Gastroesophageal sphincter (tissue), 4 donors: ENCODE measurements around the gene MED12. TPM values are rescaled to one million over a fixed set of nuclear protein-coding genes. Genes with fewer than 3 reads are reported as not detected.

Experiments used
- ATAC-seq: fragments of 150-250 bp; one replicate; pipeline ENCODE4 v1.9.1; 2016; ENCODE audit warnings: mild to moderate bottlenecking, moderate library complexity
- H3K27ac ChIP-seq, 4 donors: fragments of 200-600 bp; sonication (generic) in 3 of 4; 1 replicate in 3 of 4; 2 replicates in 1 of 4; pipeline ENCODE4 v1.5.1; 2016 to 2019
- H3K27me3 ChIP-seq: fragments of 200-600 bp; sonication (generic); one replicate; pipeline ENCODE4 v1.5.1; 2019
- H3K36me3 ChIP-seq, 2 donors: fragments of 200-600 bp; sonication (generic); one replicate each; pipeline ENCODE4 v1.5.1; 2019; ENCODE audit warnings: control low read depth in 1 of 2
- H3K4me1 ChIP-seq, 3 donors: fragments of 200-600 bp; sonication (generic); 1 replicate in 2 of 3; 2 replicates in 1 of 3; pipeline ENCODE4 v1.5.1; 2016 to 2019; ENCODE audit warnings: control low read depth in 2 of 3
- H3K4me3 ChIP-seq, 2 donors: fragments of 200-600 bp; sonication (generic); one replicate each; pipeline ENCODE4 v1.5.1; 2019; ENCODE audit warnings: mild to moderate bottlenecking in 1 of 2, moderate library complexity in 1 of 2
- H3K9me3 ChIP-seq, 3 donors: fragments of 200-600 bp; sonication (generic); one replicate each; pipeline ENCODE4 v1.5.1; 2017 to 2019; ENCODE audit warnings: control low read depth in 2 of 3
- EP300 ChIP-seq: sonication (generic); formaldehyde crosslinking; IDR thresholded peaks from one replicate; pipeline ENCODE4 v1.6.1; 2017; ENCODE audit warnings: antibody characterized with exemption, mild to moderate bottlenecking
- POLR2A ChIP-seq, 2 donors: fragments of 450-650 bp; IDR thresholded peaks; one replicate each; pipeline ENCODE4 v1.6.1; 2017; ENCODE audit warnings: antibody characterized with exemption in 2 of 2, mild to moderate bottlenecking in 2 of 2, moderate library complexity in 1 of 2
- POLR2AphosphoS5 ChIP-seq: sonication (generic); formaldehyde crosslinking; IDR thresholded peaks from one replicate; pipeline ENCODE4 v1.6.1; 2017; ENCODE audit warnings: antibody characterized with exemption
- WGBS, 2 donors: methylation state at CpG; one replicate each; pipeline ENCODE4 v1.1.5; 2018; ENCODE audit warnings: low coverage in 1 of 2; 5-methylcytosine and 5-hydroxymethylcytosine counted together
- total RNA-seq, 4 donors: library from RNA; depleted of rRNA; stranded (reverse); fragments of >200 nt; gene quantifications; one replicate each; pipeline ENCODE4 v1.1.0, GENCODE V29; 2016
- TF ChIP-seq, protein P1 (sequence below), 4 experiments: fragments of 200-600 bp in 2 of 4; fragments of 450-650 bp in 2 of 4; sonication (generic) in 1 of 4; IDR thresholded peaks; one replicate each; pipeline ENCODE4 v1.5.1; 2017 to 2019; ENCODE audit warnings: antibody characterized with exemption in 4 of 4, mild to moderate bottlenecking in 2 of 4, moderate library complexity in 2 of 4

Gene MED12
- total RNA-seq, 4 donors from 2014 or later: 19.7 to 30.2 (median 26.2) TPM

DNA sequence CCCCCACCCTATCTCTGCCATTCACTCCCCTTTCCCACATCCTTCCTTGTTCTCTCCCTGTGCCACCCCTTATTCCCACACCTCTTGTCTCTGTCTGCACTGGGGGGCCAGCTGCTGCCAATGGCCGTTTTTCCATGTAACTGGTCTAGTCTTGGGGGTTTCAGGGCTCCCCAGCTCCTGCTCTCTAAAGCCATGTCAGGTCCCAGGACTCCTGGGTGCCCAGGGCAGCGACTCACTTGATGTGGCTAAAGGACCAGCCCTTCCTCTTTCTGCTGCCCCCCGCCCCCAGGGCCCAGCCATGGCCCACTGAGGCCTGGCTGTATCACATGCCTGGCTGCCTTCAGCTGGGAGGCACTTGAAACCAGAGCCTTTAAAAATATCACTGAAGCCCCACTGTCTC is 36.2 kb downstream of the MED12 start:
- H3K27me3 ChIP-seq: no peaks in the 10 kb centered on the region
- no peak overlapping the region for H3K27ac ChIP-seq
- WGBS, 2 donors: no CpG with 5 or more reads among the region's 3 CpGs

DNA sequence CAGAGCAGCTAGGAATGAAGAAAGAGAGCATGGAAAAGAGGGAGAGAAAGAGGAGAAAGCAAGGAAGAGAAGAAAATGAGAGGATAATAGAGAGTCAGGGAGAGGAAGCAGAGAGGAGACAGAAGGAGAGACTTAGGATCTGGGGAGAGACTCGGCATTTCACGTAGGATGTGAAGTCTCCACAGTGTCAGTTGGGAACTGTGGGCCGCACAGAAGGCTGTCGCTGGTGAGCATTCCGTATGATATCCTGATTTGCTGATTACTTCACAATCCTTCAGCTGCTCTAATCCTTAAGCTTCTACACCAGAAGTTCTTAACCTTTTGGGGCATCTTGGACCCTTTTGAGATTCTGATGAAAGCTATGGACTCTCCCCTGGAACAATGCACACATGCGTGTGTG is 40.2 kb downstream of the MED12 start:
- no peak overlapping the region for H3K4me3 ChIP-seq
- H3K4me1 ChIP-seq: no peaks in the 10 kb centered on the region
- no peaks in the 10 kb centered on the region for H3K9me3 ChIP-seq
- H3K27me3 ChIP-seq: no peaks in the 10 kb centered on the region
- no peak overlapping the region for H3K27ac ChIP-seq
- 74 to 90% methylated on average over 2 to 5 of the region's 6 CpGs for WGBS, 2 donors
- TF ChIP-seq POLR2AphosphoS5 (no peak), EP300 (no peak), POLR2A (IDR thresholded peaks at IDR 0.05) (no peak)
- TF ChIP-seq, protein P1, sequence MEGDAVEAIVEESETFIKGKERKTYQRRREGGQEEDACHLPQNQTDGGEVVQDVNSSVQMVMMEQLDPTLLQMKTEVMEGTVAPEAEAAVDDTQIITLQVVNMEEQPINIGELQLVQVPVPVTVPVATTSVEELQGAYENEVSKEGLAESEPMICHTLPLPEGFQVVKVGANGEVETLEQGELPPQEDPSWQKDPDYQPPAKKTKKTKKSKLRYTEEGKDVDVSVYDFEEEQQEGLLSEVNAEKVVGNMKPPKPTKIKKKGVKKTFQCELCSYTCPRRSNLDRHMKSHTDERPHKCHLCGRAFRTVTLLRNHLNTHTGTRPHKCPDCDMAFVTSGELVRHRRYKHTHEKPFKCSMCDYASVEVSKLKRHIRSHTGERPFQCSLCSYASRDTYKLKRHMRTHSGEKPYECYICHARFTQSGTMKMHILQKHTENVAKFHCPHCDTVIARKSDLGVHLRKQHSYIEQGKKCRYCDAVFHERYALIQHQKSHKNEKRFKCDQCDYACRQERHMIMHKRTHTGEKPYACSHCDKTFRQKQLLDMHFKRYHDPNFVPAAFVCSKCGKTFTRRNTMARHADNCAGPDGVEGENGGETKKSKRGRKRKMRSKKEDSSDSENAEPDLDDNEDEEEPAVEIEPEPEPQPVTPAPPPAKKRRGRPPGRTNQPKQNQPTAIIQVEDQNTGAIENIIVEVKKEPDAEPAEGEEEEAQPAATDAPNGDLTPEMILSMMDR (IDR thresholded peaks at IDR 0.05): no peak
- no peaks in the 10 kb centered on the region for H3K36me3 ChIP-seq
- ATAC-seq: no peak

More for the DNA sequence above, 36.2 kb downstream of the MED12 start:
- Histone ChIP-seq H3K36me3 (no peaks in the 10 kb centered on the region), H3K4me3 (no peak overlapping the region), H3K4me1 (no peaks in the 10 kb centered on the region), H3K9me3 (no peaks in the 10 kb centered on the region)
- no peak for ATAC-seq
- TF ChIP-seq EP300: no peak
- no peak for TF ChIP-seq POLR2A (IDR thresholded peaks at IDR 0.05)
- TF ChIP-seq, protein P1 (IDR thresholded peaks at IDR 0.05): no peak
- TF ChIP-seq POLR2AphosphoS5: no peak

DNA sequence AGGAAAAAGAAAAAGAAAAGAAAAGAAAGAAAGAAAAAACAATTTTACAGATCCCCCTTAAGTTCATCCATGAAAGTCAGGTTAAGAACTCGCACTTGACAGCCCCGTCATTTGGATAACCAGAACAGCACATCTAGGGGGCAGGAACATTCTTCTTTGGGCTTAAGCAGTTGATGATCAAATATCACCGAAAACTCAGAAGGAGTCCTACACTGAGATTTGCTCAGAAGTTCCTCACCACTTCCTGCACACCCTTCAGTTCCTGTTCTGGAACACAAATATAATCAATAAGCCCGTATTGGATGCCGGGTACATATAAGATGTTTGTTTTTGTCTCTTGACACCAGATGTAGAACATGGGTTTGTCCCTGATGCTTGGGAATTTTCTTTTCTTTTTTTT is 40.9 kb downstream of the MED12 start:
- Histone ChIP-seq H3K27ac (no peak overlapping the region), H3K4me1 (no peaks in the 10 kb centered on the region), H3K27me3 (no peaks in the 10 kb centered on the region), H3K4me3 (no peak overlapping the region), H3K9me3 (no peaks in the 10 kb centered on the region), H3K36me3 (no peaks in the 10 kb centered on the region)
- ATAC-seq: no peak
- no peak for TF ChIP-seq POLR2AphosphoS5
- no peak for TF ChIP-seq EP300
- TF ChIP-seq, protein P1 (IDR thresholded peaks at IDR 0.05): no peak
- TF ChIP-seq POLR2A (IDR thresholded peaks at IDR 0.05): no peak
- 75 to 90% methylated on average over 4 to 5 of the region's 5 CpGs for WGBS, 2 donors

DNA sequence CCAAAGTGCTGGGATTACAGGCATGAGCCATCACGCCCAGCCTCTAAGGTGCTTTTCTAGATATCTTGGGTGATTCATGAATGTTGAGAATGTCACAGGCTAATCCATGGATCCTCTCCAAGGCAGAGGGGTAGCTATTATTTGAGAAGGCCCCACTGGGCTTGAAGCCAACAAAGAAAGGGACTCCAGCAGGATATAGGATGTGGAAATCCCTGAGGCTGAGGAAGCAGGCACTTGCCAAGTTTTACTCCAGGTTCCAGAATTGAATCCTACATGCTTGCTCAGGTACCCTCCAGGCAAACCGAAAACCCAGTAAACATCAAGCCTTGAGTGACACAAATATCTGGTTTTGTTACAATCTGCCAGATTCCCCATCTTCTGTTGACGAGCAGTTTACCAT is 42.1 kb downstream of the MED12 start:
- no peak for TF ChIP-seq POLR2AphosphoS5
- no peak for TF ChIP-seq EP300
- TF ChIP-seq, protein P1 (IDR thresholded peaks at IDR 0.05): no peak
- no peak for TF ChIP-seq POLR2A (IDR thresholded peaks at IDR 0.05)
- no peak overlapping the region for H3K27ac ChIP-seq
- H3K27me3 ChIP-seq: no peaks in the 10 kb centered on the region
- no CpG with 5 or more reads among the region's 3 CpGs for WGBS, 2 donors
- no peaks in the 10 kb centered on the region for H3K9me3 ChIP-seq
- H3K4me1 ChIP-seq: no peaks in the 10 kb centered on the region
- H3K4me3 ChIP-seq: no peak overlapping the region
- no peak for ATAC-seq
- no peaks in the 10 kb centered on the region for H3K36me3 ChIP-seq

DNA sequence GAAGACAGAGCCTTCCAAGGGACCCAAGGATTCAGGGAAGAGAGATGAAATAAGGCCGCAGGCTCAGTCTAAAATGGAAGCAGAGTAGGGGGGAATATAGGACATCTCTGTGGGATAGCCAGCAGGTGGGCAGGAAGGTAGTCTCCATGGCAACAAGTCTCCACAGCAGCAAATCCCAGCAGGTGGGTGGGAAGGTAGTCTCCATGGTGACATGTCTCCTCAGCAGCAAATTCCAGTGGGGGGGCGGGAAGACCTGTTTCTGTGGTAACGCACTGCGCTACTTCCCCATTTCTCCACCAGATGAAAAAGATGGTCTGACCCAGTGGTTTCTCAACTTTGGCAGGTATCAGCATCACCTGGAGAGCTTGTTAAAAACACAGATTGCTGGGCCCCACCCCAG is 44.6 kb downstream of the MED12 start:
- Histone ChIP-seq H3K9me3 (no peaks in the 10 kb centered on the region), H3K27me3 (no peaks in the 10 kb centered on the region), H3K4me1 (no peaks in the 10 kb centered on the region), H3K27ac (no peak overlapping the region), H3K36me3 (no peaks in the 10 kb centered on the region), H3K4me3 (no peak overlapping the region)
- whole genome bisulfite sequencing, 2 donors: 80% methylated on average over 2 of the region's 4 CpGs; no CpG with 5 or more reads in 1 of the 2 donors
- ATAC-seq: no peak
- TF ChIP-seq POLR2AphosphoS5 (no peak), EP300 (no peak), POLR2A (IDR thresholded peaks at IDR 0.05) (no peak)
- TF ChIP-seq, protein P1 (IDR thresholded peaks at IDR 0.05): no peak
